PC-9 (cell line): Measurements from ENCODE around the gene SYTL5.

ENCODE experiments used
- CTCF ChIP-seq: fragments of 200-600 bp; sonication (generic); conservative IDR thresholded peaks from 2 replicates; pipeline ENCODE4 v1.6.1; 2017; ENCODE audit warnings: mixed run types, antibody characterized with exemption, mild to moderate bottlenecking, moderate library complexity
- EZH2 ChIP-seq: fragments of 200-600 bp; sonication (generic); IDR thresholded peaks from 2 replicates; pipeline ENCODE4 v1.8.0; 2017; ENCODE audit warnings: antibody characterized with exemption, low read depth

GRCh38 chrX:38154340-38154739 lies 148.0 kb downstream of the SYTL5 start:
- TF ChIP-seq CTCF (no peak), EZH2 (no peak)
